ENCODE results near the gene ENTREP1.

GRCh38 chr9:69420611-69421270, 95.7 kb downstream of the ENTREP1 start:
- no peak for TF ChIP-seq CTCF (IDR thresholded peaks at IDR 0.05; ENCODE audit: low read depth, low read length, poor library complexity, severe bottlenecking)
- TF ChIP-seq EZH2phosphoT487 (IDR thresholded peaks at IDR 0.05; ENCODE audit: borderline replicate concordance, low read length): no peak
